Mammary epithelial cell (primary cell): ENCODE data around the gene NEB.

Experiments
- CTCF ChIP-seq, 2 donors: IDR thresholded peaks in 1 of 2; conservative IDR thresholded peaks in 1 of 2; 2 replicates each; pipeline ENCODE4 v1.5.1; 2011 to 2012; ENCODE audit warnings: inconsistent platforms in 2 of 2, low read length in 2 of 2, mild to moderate bottlenecking in 2 of 2, control low read depth in 1 of 2, low read depth in 1 of 2; ENCODE audit not compliant: insufficient read depth in 1 of 2; ENCODE audit errors: extremely low read depth in 1 of 2
- EZH2 ChIP-seq: IDR thresholded peaks from 2 replicates; pipeline ENCODE4 v1.6.1; 2012; ENCODE audit warnings: low read length, inconsistent platforms, borderline replicate concordance

GRCh38 chr2:151769606-151770005, 35.3 kb upstream of the NEB start:
- no peak for TF ChIP-seq CTCF (conservative IDR thresholded peaks at IDR 0.05 in 1 of 2, IDR thresholded peaks at IDR 0.05 in 1 of 2; ENCODE audit: extremely low read depth in 1 of 2, insufficient read depth in 1 of 2, low read depth in 1 of 2, low read length in 2 of 2)
- TF ChIP-seq EZH2: no peak
